ENCODE measurements around the gene FAM78B. TPM values are rescaled to one million over a fixed set of nuclear protein-coding genes. Genes with fewer than 3 reads are reported as not detected.

Gene FAM78B
- total and polyA plus RNA-seq, 10 of the 15 experiments (the other 5 are each of a cell fraction or from before 2014, with no cell fraction given) = 0.10 to 4.9 (median 1.6) TPM

- TF ChIP-seq ZBTB4 (CRISPR knock-in tag; IDR thresholded peaks at IDR 0.05) (no peak), CBX3 (IDR thresholded peaks at IDR 0.05; ENCODE audit: borderline replicate concordance, low read depth) (no peak), MYB (IDR thresholded peaks at IDR 0.05; ENCODE audit: borderline replicate concordance, low read depth, low read length) (no peak), CHD2 (IDR thresholded peaks at IDR 0.05; ENCODE audit: borderline replicate concordance, low read depth, low read length) (0 out of 2 replicates have a peak, but pooled peaks have one; percentile 17), SUZ12 (IDR thresholded peaks at IDR 0.05; ENCODE audit: unreplicated experiment) (no peak), CTCF (IDR thresholded peaks at IDR 0.05 in 2 of 3, conservative IDR thresholded peaks at IDR 0.05 in 1 of 3; ENCODE audit: control insufficient read depth in 2 of 3, extremely low read depth in 1 of 3, insufficient read depth in 1 of 3, low read depth in 3 of 3, low read length in 3 of 3) (no peak), BCLAF1 (IDR thresholded peaks at IDR 0.05) (no peak), NKRF (conservative IDR thresholded peaks at IDR 0.05) (no peak), BCL11A (IDR thresholded peaks at IDR 0.05; ENCODE audit: low read depth, low read length) (no peak), POLR2A (IDR thresholded peaks at IDR 0.05; ENCODE audit: low read depth, low read length) (no peak), DPF2 (IDR thresholded peaks at IDR 0.05) (peak; percentile 36; the same call in 1 of the 2 replicates), E4F1 (IDR thresholded peaks at IDR 0.05; ENCODE audit: borderline replicate concordance, partially characterized antibody) (no peak)
These were observed 2.4 kb upstream of the FAM78B start (continued) for GRCh38 chr1:166169182-166169581.

Data from GM12878 (cell line).